Measurements from ENCODE around the gene NAB1.
A peak's percentile ranks its signal among the peaks of the same experiment; 100 is the strongest.
"Not testable (repeated sequence)": the region's sequence is repeated elsewhere in the genome, so short reads cannot be mapped to it uniquely, and the experiment has no call there.

The NAB1 gene

DNA sequence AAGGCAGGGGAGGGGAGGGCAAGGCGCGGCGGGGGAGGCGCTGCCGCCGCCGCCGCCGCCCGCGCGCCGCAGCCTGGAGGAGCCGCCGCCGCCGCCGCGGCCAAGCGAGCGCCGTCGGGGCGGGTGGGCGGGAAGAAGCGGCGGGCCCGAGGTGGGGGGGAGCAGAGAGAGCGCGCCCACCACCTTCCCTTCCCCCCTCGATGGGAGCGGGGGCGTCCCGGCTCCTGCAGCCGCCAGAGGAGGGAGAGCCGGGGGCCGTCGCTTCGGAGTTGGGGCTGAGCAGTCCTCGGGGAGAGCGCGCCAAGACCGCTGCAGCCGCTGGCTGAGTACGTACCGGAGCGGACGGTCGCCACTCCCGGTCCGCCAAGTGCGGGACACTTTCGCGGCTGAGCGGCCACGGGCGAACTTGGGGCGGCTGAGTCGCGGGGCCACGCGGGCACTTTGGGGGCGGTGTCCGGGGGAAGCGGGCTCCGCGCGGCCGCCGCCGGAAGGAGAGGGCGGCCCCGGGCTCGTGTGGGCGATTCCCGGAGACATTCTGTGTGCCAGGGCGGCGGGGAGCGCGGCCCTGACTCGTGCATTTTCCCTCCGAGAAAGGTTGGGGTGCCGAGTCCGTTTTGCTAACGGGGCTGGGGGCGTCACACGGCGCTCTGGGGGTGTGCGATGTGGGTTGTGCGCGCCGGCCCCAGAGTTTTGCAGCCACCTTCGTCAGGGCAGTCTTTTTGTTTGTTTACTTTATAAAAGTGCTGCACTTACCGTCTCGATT lies at the start of gene NAB1:
Gene NAB1 (plus strand): TSS at position 49 of the 763 bp plus-strand sequence. CDS start 10,094 bp downstream, outside the sequence.
- peak within 1 kb of the TSS; percentile 91 for H3K4me3 ChIP-seq (ENCODE audit: low read depth, low read length)
- TF ChIP-seq, protein P1, sequence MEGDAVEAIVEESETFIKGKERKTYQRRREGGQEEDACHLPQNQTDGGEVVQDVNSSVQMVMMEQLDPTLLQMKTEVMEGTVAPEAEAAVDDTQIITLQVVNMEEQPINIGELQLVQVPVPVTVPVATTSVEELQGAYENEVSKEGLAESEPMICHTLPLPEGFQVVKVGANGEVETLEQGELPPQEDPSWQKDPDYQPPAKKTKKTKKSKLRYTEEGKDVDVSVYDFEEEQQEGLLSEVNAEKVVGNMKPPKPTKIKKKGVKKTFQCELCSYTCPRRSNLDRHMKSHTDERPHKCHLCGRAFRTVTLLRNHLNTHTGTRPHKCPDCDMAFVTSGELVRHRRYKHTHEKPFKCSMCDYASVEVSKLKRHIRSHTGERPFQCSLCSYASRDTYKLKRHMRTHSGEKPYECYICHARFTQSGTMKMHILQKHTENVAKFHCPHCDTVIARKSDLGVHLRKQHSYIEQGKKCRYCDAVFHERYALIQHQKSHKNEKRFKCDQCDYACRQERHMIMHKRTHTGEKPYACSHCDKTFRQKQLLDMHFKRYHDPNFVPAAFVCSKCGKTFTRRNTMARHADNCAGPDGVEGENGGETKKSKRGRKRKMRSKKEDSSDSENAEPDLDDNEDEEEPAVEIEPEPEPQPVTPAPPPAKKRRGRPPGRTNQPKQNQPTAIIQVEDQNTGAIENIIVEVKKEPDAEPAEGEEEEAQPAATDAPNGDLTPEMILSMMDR (IDR thresholded peaks at IDR 0.05; ENCODE audit: borderline replicate concordance, insufficient read depth, low read depth, low read length): no peak

- TF ChIP-seq, protein P1 (IDR thresholded peaks at IDR 0.05; ENCODE audit: borderline replicate concordance, insufficient read depth, low read depth, low read length): no peak
- no peak overlapping the region for H3K4me3 ChIP-seq (ENCODE audit: low read depth, low read length)
These were observed 49.2 kb upstream of the NAB1 start for GRCh38 chr2:190599546-190600220.

DNA sequence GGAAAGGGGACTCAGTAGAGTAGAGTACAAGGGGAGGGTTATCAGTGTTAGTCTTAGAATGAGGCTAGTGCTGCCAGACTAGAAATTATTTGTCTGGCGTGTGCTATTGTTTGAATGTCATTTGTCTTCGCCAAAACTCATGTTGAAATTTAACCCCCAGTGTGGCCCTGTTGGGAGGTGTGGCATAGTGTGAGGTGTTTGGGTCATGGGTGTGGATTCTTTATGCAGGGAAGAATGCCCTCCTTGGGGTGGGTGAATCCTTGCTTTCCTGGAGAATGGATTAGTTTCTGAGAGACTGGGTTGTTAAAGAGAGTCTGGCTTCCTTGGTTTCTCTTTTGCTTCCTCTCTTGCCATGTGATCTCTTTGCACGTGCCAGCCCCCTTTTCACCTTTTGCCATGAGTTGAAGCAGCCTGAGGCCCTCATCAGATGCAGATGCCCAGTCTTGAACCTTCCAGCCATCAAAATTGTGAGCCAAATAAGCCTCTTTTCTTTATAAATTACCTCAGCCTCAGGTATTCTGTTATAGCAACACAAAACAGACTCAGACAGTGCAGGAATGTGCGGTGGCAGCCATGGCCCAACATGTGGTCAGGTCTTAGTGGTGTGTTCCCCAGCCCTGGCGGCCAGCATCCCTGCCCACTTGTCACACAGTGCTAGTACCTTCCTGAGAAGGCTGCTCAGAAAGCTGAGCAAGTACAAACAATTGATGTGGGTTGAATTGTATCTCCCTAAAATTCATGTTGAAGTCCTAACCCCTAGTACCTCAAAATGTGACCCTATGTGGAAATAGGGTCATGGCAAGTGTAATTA lies 48.4 kb upstream of the NAB1 start:
- TF ChIP-seq, protein P1 (IDR thresholded peaks at IDR 0.05; ENCODE audit: borderline replicate concordance, insufficient read depth, low read depth, low read length): no peak
- H3K4me3 ChIP-seq (ENCODE audit: low read depth, low read length): no peak overlapping the region

DNA sequence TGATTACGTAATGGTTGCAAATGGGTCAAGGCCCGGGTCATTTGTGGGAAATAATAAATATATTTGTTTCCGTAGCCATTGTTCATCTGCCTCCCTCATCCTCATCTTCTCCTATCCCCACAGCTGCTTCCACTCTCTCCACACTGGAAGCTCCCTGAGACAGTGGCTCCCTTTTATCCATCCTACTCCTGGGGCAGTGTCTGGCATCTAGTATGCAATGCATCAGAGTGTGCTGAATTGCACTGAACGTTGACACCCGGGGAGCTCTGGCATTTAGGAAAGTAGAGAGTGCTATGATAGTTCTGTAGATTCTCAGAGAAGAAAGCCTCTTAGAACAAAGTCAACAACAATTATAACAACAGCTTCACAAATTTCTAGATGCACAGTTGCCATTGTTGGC lies 45.5 kb upstream of the NAB1 start:
- TF ChIP-seq, protein P1 (IDR thresholded peaks at IDR 0.05; ENCODE audit: borderline replicate concordance, insufficient read depth, low read depth, low read length): no peak
- no peak overlapping the region for H3K4me3 ChIP-seq (ENCODE audit: low read depth, low read length)

GRCh38 chr2:190607014-190607597 lies 41.8 kb upstream of the NAB1 start:
- TF ChIP-seq, protein P1 (IDR thresholded peaks at IDR 0.05; ENCODE audit: borderline replicate concordance, insufficient read depth, low read depth, low read length): no peak
- no peak overlapping the region for H3K4me3 ChIP-seq (ENCODE audit: low read depth, low read length)

GRCh38 chr2:190607657-190608357 lies 41.1 kb upstream of the NAB1 start:
- no peak overlapping the region for H3K4me3 ChIP-seq (ENCODE audit: low read depth, low read length)
- TF ChIP-seq, protein P1 (IDR thresholded peaks at IDR 0.05; ENCODE audit: borderline replicate concordance, insufficient read depth, low read depth, low read length): no peak

DNA sequence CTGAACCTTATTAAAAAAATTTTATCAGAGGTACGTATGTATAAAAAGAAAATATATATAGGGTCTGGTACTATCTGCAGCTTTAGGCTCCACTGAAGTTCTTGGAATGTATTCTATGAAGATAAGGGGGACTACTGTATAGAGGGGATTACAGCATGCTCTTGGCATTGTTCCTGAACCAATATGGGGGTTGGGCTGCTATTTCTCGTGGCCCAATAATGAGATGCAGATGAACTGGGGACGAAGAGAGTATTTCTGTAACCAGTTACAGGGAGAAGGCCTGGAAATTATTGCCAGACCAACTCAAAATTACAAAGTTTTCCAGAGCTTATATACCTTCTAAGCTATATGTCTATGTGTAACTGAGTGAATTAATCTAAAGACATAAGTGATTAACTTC lies 40.0 kb upstream of the NAB1 start:
- not testable (repeated sequence) for H3K4me3 ChIP-seq (ENCODE audit: low read depth, low read length)

DNA sequence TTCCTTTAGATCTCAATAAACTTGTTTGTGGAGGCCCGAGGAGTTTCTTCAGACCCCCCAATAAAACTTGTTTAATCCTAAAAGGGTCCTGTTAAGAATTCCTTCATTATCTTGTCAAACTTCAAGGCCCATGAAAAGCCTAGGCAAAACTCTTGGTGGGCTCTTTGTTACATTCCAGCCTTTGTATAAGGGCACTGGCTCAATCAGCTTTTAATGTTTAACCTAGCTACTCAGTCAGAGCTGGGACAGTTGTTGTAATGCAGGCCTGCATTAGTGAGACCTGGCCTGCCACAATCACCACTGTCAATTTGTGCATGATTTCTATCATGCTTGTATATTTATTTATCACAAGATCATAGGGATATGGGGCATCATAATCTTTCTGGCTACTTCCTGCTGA lies 39.5 kb upstream of the NAB1 start:
- not testable (repeated sequence) for H3K4me3 ChIP-seq (ENCODE audit: low read depth, low read length)

GRCh38 chr2:190610528-190610927 lies 38.4 kb upstream of the NAB1 start:
- not testable (repeated sequence) for H3K4me3 ChIP-seq (ENCODE audit: low read depth, low read length)

Data from GM12875 (cell line).